Measurements from ENCODE around the gene MYH10. TPM values are rescaled to one million over a fixed set of nuclear protein-coding genes. Genes with fewer than 3 reads are reported as not detected.

Gene MYH10
- total RNA-seq, 1 donor from 2014 or later: 29.1 TPM

GRCh38 chr17:8487743-8488142 is 142.8 kb downstream of the MYH10 start:
- intact Hi-C loops (cut with DNase I): no loop called here
- no peak for DNase-seq (ENCODE audit: missing footprints)
- no peak for ATAC-seq

- DNase-seq (ENCODE audit: missing footprints) (no peak), ATAC-seq (no peak)
- intact Hi-C loops (cut with DNase I): no loop called here
These were observed 143.3 kb downstream of the MYH10 start for GRCh38 chr17:8487130-8487645.

GRCh38 chr17:8485491-8485890 is 145.0 kb downstream of the MYH10 start:
- DNase-seq (ENCODE audit: missing footprints): no peak
- intact Hi-C loops (cut with DNase I): no loop called here
- ATAC-seq: no peak

GRCh38 chr17:8484465-8484864 is 146.1 kb downstream of the MYH10 start:
- no peak for DNase-seq (ENCODE audit: missing footprints)
- intact Hi-C loops (cut with DNase I): no loop called here
- no peak for ATAC-seq

GRCh38 chr17:8482546-8482945 is 148.0 kb downstream of the MYH10 start:
- no peak for ATAC-seq
- intact Hi-C loops (cut with DNase I): no loop called here
- no peak for DNase-seq (ENCODE audit: missing footprints)

GRCh38 chr17:8481703-8482102 is 148.8 kb downstream of the MYH10 start:
- ATAC-seq (no peak), DNase-seq (ENCODE audit: missing footprints) (no peak)
- intact Hi-C loops (cut with DNase I): no loop called here

- ATAC-seq (no peak), DNase-seq (ENCODE audit: missing footprints) (no peak)
- intact Hi-C loops (cut with DNase I): no loop called here
These were observed 149.4 kb downstream of the MYH10 start for GRCh38 chr17:8481089-8481488.

GRCh38 chr17:8480011-8480976 is 150.2 kb downstream of the MYH10 start:
- ATAC-seq (peak; percentile 2), DNase-seq (ENCODE audit: missing footprints) (no peak)
- intact Hi-C loops (cut with DNase I): no loop called here

- DNase-seq (ENCODE audit: missing footprints): no peak
- intact Hi-C loops (cut with DNase I): no loop called here
- ATAC-seq: peak; percentile 90
These were observed 151.0 kb downstream of the MYH10 start for GRCh38 chr17:8479431-8479947.

- ATAC-seq: no peak
- intact Hi-C loops (cut with DNase I): no loop called here
- no peak for DNase-seq (ENCODE audit: missing footprints)
These were observed 152.6 kb downstream of the MYH10 start for GRCh38 chr17:8477715-8478441.

GRCh38 chr17:8477171-8477570 is 153.4 kb downstream of the MYH10 start:
- ATAC-seq (no peak), DNase-seq (ENCODE audit: missing footprints) (no peak)
- intact Hi-C loops (cut with DNase I): no loop called here

- intact Hi-C loops (cut with DNase I): no loop called here
- DNase-seq (ENCODE audit: missing footprints): no peak
- no peak for ATAC-seq
These were observed 153.8 kb downstream of the MYH10 start for GRCh38 chr17:8476741-8477140.

- intact Hi-C loops (cut with DNase I): no loop called here
- ATAC-seq (no peak), DNase-seq (ENCODE audit: missing footprints) (no peak)
These were observed 154.7 kb downstream of the MYH10 start for GRCh38 chr17:8475781-8476180.

GRCh38 chr17:8475227-8475626 is 155.3 kb downstream of the MYH10 start:
- DNase-seq (ENCODE audit: missing footprints) (no peak), ATAC-seq (no peak)
- intact Hi-C loops (cut with DNase I): no loop called here

GRCh38 chr17:8474826-8475225 is 155.7 kb downstream of the MYH10 start:
- ATAC-seq (no peak), DNase-seq (ENCODE audit: missing footprints) (no peak)
- intact Hi-C loops (cut with DNase I): no loop called here

GRCh38 chr17:8473451-8474192 is 156.9 kb downstream of the MYH10 start:
- intact Hi-C loops (cut with DNase I): no loop called here
- no peak for DNase-seq (ENCODE audit: missing footprints)
- ATAC-seq: no peak

- no peak for ATAC-seq
- intact Hi-C loops (cut with DNase I): no loop called here
- DNase-seq (ENCODE audit: missing footprints): no peak
These were observed 157.9 kb downstream of the MYH10 start for GRCh38 chr17:8472663-8473062.

GRCh38 chr17:8470447-8471047 is 160.0 kb downstream of the MYH10 start:
- intact Hi-C loops (cut with DNase I): no loop called here
- ATAC-seq: peak; percentile 26
- no peak for DNase-seq (ENCODE audit: missing footprints)

GRCh38 chr17:8469964-8470363 is 160.6 kb downstream of the MYH10 start:
- no peak for ATAC-seq
- intact Hi-C loops (cut with DNase I): no loop called here

More at GRCh38 chr17:8469964-8470363, 160.6 kb downstream of the MYH10 start:
- DNase-seq (ENCODE audit: missing footprints): no peak
